ENCODE data around the gene NTNG1. TPM values are rescaled to one million over a fixed set of nuclear protein-coding genes. Genes with fewer than 3 reads are reported as not detected.

The NTNG1 gene
- total and polyA plus RNA-seq, 4 donors, result 0.72 to 26.7 (median 3.9) TPM

- Histone ChIP-seq H3K9me3 (ENCODE audit: control insufficient read depth in 4 of 4, insufficient read depth in 3 of 4, low read length in 3 of 4) (no peaks in the 10 kb centered on the region), H3K27me3 (ENCODE audit: control insufficient read depth in 3 of 3, insufficient read depth in 3 of 3, low read length in 2 of 3) (peaks cover 0 to 43% (median 0%) of the 10 kb centered on the region in 3 donors), H3K9ac (ENCODE audit: insufficient read depth in 1 of 2, low read length in 2 of 2) (no peak overlapping the region), H3K4me1 (ENCODE audit: control insufficient read depth in 5 of 5, insufficient read depth in 5 of 5, low read length in 5 of 5) (peaks cover 0 to 35% (median 0%) of the 10 kb centered on the region in 5 donors), H3K27ac (ENCODE audit: low read depth in 1 of 2, low read length in 1 of 2) (no peak overlapping the region), H3K4me3 (no peak overlapping the region), H3K36me3 (ENCODE audit: control insufficient read depth in 4 of 4, insufficient read depth in 4 of 4, low read length in 4 of 4) (no peaks in the 10 kb centered on the region)
- DNase-seq, result no peak
- 54 to 67% methylated on average over 1 of the region's 1 CpG for WGBS, 2 donors
- TF ChIP-seq CTCF (IDR thresholded peaks at IDR 0.05; ENCODE audit: control extremely low read depth, extremely low read depth), result no peak
- no peak for ATAC-seq (ENCODE audit: insufficient read depth, low FRiP score)
These were observed 34.5 kb downstream of the NTNG1 start for GRCh38 chr1:107175102-107175909.

DNA sequence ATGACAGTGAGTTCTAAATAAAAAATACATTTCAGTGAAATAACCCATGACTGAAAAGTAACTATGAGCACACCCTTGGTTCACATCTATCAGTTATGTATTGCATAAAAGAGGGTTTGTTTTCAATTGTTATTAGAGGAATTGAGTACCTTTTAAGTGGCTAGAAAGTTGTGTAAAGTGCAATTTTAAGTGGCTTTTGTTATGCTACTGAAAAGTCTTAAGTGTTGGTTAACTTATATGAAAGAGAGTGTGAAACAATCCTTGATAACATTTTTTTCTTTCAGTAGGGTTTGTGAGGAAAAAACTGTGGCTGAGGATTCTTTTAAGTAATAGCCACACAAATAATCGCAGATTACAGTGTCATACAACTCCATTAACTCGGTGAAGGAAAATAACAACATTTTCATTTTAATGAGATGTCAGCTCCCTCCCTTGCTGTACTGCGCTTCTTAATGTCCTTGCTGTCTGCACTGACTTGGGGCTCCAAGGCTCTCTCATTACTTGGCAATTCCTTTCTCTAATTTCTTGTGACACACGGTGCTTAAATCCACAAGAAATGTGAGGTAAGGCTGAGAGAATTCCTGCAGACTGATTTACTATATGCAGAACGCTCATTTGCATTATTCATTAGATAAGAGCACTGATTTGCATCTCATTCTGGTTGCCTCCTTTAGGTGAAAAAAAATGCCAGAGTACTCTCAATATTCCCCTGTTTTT, 40.6 kb downstream of the NTNG1 start:
- DNase-seq (peak in 2 of 3 donors; percentile 26 to 35), ATAC-seq (ENCODE audit: insufficient read depth, low FRiP score) (no peak)
- H3K4me1 ChIP-seq (ENCODE audit: control insufficient read depth in 5 of 5, insufficient read depth in 5 of 5, low read length in 5 of 5), result peaks cover 0 to 10% (median 0%) of the 10 kb centered on the region in 5 donors
- peaks cover 0 to 39% (median 0%) of the 10 kb centered on the region in 3 donors for H3K27me3 ChIP-seq (ENCODE audit: control insufficient read depth in 3 of 3, insufficient read depth in 3 of 3, low read length in 2 of 3)
- 32 to 43% methylated on average over 5 of the region's 5 CpGs for WGBS, 2 donors
- no peak for TF ChIP-seq CTCF (IDR thresholded peaks at IDR 0.05; ENCODE audit: control extremely low read depth, extremely low read depth)
- no peak overlapping the region for H3K27ac ChIP-seq (ENCODE audit: low read depth in 1 of 2, low read length in 1 of 2)
- H3K9me3 ChIP-seq (ENCODE audit: control insufficient read depth in 4 of 4, insufficient read depth in 3 of 4, low read length in 3 of 4), result peaks cover 0 to 3% (median 0%) of the 10 kb centered on the region in 4 donors
- H3K36me3 ChIP-seq (ENCODE audit: control insufficient read depth in 4 of 4, insufficient read depth in 4 of 4, low read length in 4 of 4), result no peaks in the 10 kb centered on the region
- H3K4me3 ChIP-seq, result no peak overlapping the region
- no peak overlapping the region for H3K9ac ChIP-seq (ENCODE audit: insufficient read depth in 1 of 2, low read length in 2 of 2)

DNA sequence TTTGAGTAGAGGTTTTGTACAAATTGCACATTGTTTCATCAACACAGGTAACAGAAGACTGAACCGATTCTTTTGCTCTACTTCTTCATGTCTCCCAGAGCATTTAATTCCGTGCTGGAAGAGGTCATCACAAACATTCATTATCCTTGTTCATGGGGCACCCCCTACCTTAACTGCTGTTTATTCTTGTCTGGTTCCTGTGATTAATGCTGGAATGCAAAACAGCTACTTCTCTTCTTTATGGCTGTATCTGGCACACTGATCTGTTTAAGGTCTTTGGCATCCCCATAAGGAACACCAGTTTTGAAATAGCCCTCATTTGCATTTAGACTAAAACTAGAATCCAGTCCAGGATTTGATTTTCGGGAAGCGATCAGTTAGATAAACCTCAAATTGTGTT, 42.2 kb downstream of the NTNG1 start:
- Histone ChIP-seq H3K9me3 (ENCODE audit: control insufficient read depth in 4 of 4, insufficient read depth in 3 of 4, low read length in 3 of 4) (peaks cover 0 to 3% (median 0%) of the 10 kb centered on the region in 4 donors), H3K9ac (ENCODE audit: insufficient read depth in 1 of 2, low read length in 2 of 2) (no peak overlapping the region), H3K4me3 (no peak overlapping the region), H3K4me1 (ENCODE audit: control insufficient read depth in 5 of 5, insufficient read depth in 5 of 5, low read length in 5 of 5) (peaks cover 0 to 13% (median 0%) of the 10 kb centered on the region in 5 donors), H3K36me3 (ENCODE audit: control insufficient read depth in 4 of 4, insufficient read depth in 4 of 4, low read length in 4 of 4) (no peaks in the 10 kb centered on the region), H3K27ac (ENCODE audit: low read depth in 1 of 2, low read length in 1 of 2) (no peak overlapping the region), H3K27me3 (ENCODE audit: control insufficient read depth in 3 of 3, insufficient read depth in 3 of 3, low read length in 2 of 3) (peaks cover 0 to 34% (median 0%) of the 10 kb centered on the region in 3 donors)
- 74 to 82% methylated on average over 4 of the region's 4 CpGs for WGBS, 2 donors
- no peak for TF ChIP-seq CTCF (IDR thresholded peaks at IDR 0.05; ENCODE audit: control extremely low read depth, extremely low read depth)
- ATAC-seq (ENCODE audit: insufficient read depth, low FRiP score) (no peak), DNase-seq (no peak)
